ENCODE data around the gene PSKH1. TPM values are rescaled to one million over a fixed set of nuclear protein-coding genes. Genes with fewer than 3 reads are reported as not detected.

Gene PSKH1
- polyA plus RNA-seq, 1 donor from 2014 or later, result 3.8 TPM

GRCh38 chr16:67892375-67892774, 679 bp upstream of the PSKH1 start:
- peak overlapping the region; percentile 29 for H3K9ac ChIP-seq (ENCODE audit: low read length)
- H3K36me3 ChIP-seq (ENCODE audit: insufficient read depth, low read length), result no peaks in the 10 kb centered on the region
- peak overlapping the region; percentile 54 for H3K4me2 ChIP-seq (ENCODE audit: low read length)
- TF ChIP-seq EZH2 (IDR thresholded peaks at IDR 0.05; ENCODE audit: borderline replicate concordance, insufficient read depth, low read length, poor library complexity, severe bottlenecking) (no peak), RAD21 (conservative IDR thresholded peaks at IDR 0.05) (no peak), SMC3 (conservative IDR thresholded peaks at IDR 0.05; ENCODE audit: poor library complexity) (no peak), TAF1 (IDR thresholded peaks at IDR 0.05; ENCODE audit: low read depth) (no peak), MXI1 (conservative IDR thresholded peaks at IDR 0.05; ENCODE audit: poor library complexity, severe bottlenecking) (no peak), POLR2AphosphoS5 (IDR thresholded peaks at IDR 0.05) (no peak)
- H4K20me1 ChIP-seq (ENCODE audit: insufficient read depth), result no peaks in the 10 kb centered on the region
- H3K9me3 ChIP-seq (ENCODE audit: low read length), result no peaks in the 10 kb centered on the region
- H3K27me3 ChIP-seq (ENCODE audit: insufficient read depth, low read depth, low read length), result no peaks in the 10 kb centered on the region
- H3K9me2 ChIP-seq (ENCODE audit: insufficient read depth, low read length), result no peaks in the 10 kb centered on the region
- no peak overlapping the region for H2AFZ ChIP-seq (ENCODE audit: low read depth, low read length)
- H3K27ac ChIP-seq (ENCODE audit: low read length), result no peak overlapping the region
- H3F3A ChIP-seq (ENCODE audit: insufficient read depth, low read length, poor library complexity, severe bottlenecking), result no peaks in the 10 kb centered on the region
- peak overlapping the region; percentile 98 for H3K4me3 ChIP-seq (ENCODE audit: low read length)
- peaks cover 18% of the 10 kb centered on the region for H3K79me2 ChIP-seq (replicated peaks; ENCODE audit: insufficient read depth, low read length)

GRCh38 chr16:67893743-67894399, 817 bp downstream of the PSKH1 start:
- peak overlapping the region; percentile 99 for H3K4me2 ChIP-seq (ENCODE audit: low read length)
- peak overlapping the region; percentile 90 for H3K27ac ChIP-seq (ENCODE audit: low read length)
- no peaks in the 10 kb centered on the region for H3K9me2 ChIP-seq (ENCODE audit: insufficient read depth, low read length)
- no peaks in the 10 kb centered on the region for H3K27me3 ChIP-seq (ENCODE audit: insufficient read depth, low read depth, low read length)
- H3K36me3 ChIP-seq (ENCODE audit: insufficient read depth, low read length), result no peaks in the 10 kb centered on the region
- peaks cover 18% of the 10 kb centered on the region for H3K79me2 ChIP-seq (replicated peaks; ENCODE audit: insufficient read depth, low read length)
- H2AFZ ChIP-seq (ENCODE audit: low read depth, low read length), result peak overlapping the region; percentile 66
- no peaks in the 10 kb centered on the region for H4K20me1 ChIP-seq (ENCODE audit: insufficient read depth)
- no peak for TF ChIP-seq RAD21 (conservative IDR thresholded peaks at IDR 0.05)
- no peak for TF ChIP-seq SMC3 (conservative IDR thresholded peaks at IDR 0.05; ENCODE audit: poor library complexity)
- no peak for TF ChIP-seq TAF1 (IDR thresholded peaks at IDR 0.05; ENCODE audit: low read depth)
- no peak for TF ChIP-seq EP300 (conservative IDR thresholded peaks at IDR 0.05; ENCODE audit: poor library complexity, severe bottlenecking)
- no peak for TF ChIP-seq POLR2AphosphoS5 (IDR thresholded peaks at IDR 0.05)
- TF ChIP-seq EZH2 (IDR thresholded peaks at IDR 0.05; ENCODE audit: borderline replicate concordance, insufficient read depth, low read length, poor library complexity, severe bottlenecking), result no peak
- no peak for TF ChIP-seq CTCF (IDR thresholded peaks at IDR 0.05; ENCODE audit: poor library complexity, severe bottlenecking)
- no peaks in the 10 kb centered on the region for H3K9me3 ChIP-seq (ENCODE audit: low read length)
- H3K9ac ChIP-seq (ENCODE audit: low read length), result peak overlapping the region; percentile 98
- H3F3A ChIP-seq (ENCODE audit: insufficient read depth, low read length, poor library complexity, severe bottlenecking), result no peaks in the 10 kb centered on the region
- peak overlapping the region; percentile 98 for H3K4me3 ChIP-seq (ENCODE audit: low read length)

GRCh38 chr16:67897231-67897630, 4.2 kb downstream of the PSKH1 start:
- Histone ChIP-seq H3K9me2 (ENCODE audit: insufficient read depth, low read length) (no peaks in the 10 kb centered on the region), H3K9ac (ENCODE audit: low read length) (no peak overlapping the region), H3F3A (ENCODE audit: insufficient read depth, low read length, poor library complexity, severe bottlenecking) (no peaks in the 10 kb centered on the region), H3K79me2 (replicated peaks; ENCODE audit: insufficient read depth, low read length) (peaks cover 18% of the 10 kb centered on the region), H2AFZ (ENCODE audit: low read depth, low read length) (no peak overlapping the region), H3K36me3 (ENCODE audit: insufficient read depth, low read length) (no peaks in the 10 kb centered on the region), H3K4me2 (ENCODE audit: low read length) (no peak overlapping the region), H3K9me3 (ENCODE audit: low read length) (no peaks in the 10 kb centered on the region), H3K27ac (ENCODE audit: low read length) (no peak overlapping the region), H3K27me3 (ENCODE audit: insufficient read depth, low read depth, low read length) (no peaks in the 10 kb centered on the region), H4K20me1 (ENCODE audit: insufficient read depth) (no peaks in the 10 kb centered on the region), H3K4me3 (ENCODE audit: low read length) (no peak overlapping the region)
- TF ChIP-seq TAF1 (IDR thresholded peaks at IDR 0.05; ENCODE audit: low read depth), result no peak
- TF ChIP-seq EZH2 (IDR thresholded peaks at IDR 0.05; ENCODE audit: borderline replicate concordance, insufficient read depth, low read length, poor library complexity, severe bottlenecking), result no peak
- TF ChIP-seq EP300 (conservative IDR thresholded peaks at IDR 0.05; ENCODE audit: poor library complexity, severe bottlenecking), result no peak
